Epithelial cell of esophagus (primary cell): Measurements from ENCODE around the gene NTRK2.
A peak's percentile ranks its signal among the peaks of the same experiment; 100 is the strongest.

Experiments
- DNase-seq: peaks from one replicate; pipeline ENCODE4 v3.0.0; 2010; ENCODE audit warnings: low read depth
- H3K4me3 ChIP-seq: 2 replicates; pipeline ENCODE4 v1.5.1; 2011; ENCODE audit warnings: mild to moderate bottlenecking, low read length, control low read depth
- CTCF ChIP-seq: IDR thresholded peaks from 2 replicates; pipeline ENCODE4 v1.5.1; 2011; ENCODE audit warnings: low read depth, mild to moderate bottlenecking, low read length, control low read depth, inconsistent platforms; ENCODE audit not compliant: insufficient read depth; ENCODE audit errors: missing control alignments

The NTRK2 gene

GRCh38 chr9:84669288-84670137 lies at the start of gene NTRK2:
Gene NTRK2, plus strand, starts transcription at chr9:84669729. Its CDS starts 1,020 bp downstream, at chr9:84670749.
- no peak for TF ChIP-seq CTCF
- peak within 1 kb of the TSS; percentile 43 for H3K4me3 ChIP-seq
- DNase-seq = peak; percentile 49

DNA sequence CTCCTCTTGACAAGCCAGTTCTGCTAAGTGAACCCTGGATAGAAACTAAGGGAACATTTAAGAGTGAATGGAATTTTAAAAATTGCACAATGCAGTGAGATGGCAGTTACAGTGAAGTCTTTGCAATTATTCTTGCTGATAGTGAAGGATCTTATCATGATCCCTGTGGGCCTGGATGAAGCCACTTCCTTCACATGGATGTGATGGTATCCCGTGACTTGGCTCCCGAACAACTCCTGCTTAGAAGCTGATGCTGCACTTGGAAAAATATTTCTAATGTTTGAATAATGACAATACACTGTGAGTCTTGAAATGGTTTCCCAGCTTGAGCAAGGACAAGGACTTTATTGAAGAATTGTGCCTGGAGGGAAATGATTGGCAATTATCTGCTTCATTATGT lies 49.2 kb upstream of the NTRK2 start:
- no peak for DNase-seq
- TF ChIP-seq CTCF = no peak
- no peak overlapping the region for H3K4me3 ChIP-seq

GRCh38 chr9:84621811-84622210 lies 47.7 kb upstream of the NTRK2 start:
- DNase-seq = no peak
- no peak for TF ChIP-seq CTCF
- H3K4me3 ChIP-seq = no peak overlapping the region

DNA sequence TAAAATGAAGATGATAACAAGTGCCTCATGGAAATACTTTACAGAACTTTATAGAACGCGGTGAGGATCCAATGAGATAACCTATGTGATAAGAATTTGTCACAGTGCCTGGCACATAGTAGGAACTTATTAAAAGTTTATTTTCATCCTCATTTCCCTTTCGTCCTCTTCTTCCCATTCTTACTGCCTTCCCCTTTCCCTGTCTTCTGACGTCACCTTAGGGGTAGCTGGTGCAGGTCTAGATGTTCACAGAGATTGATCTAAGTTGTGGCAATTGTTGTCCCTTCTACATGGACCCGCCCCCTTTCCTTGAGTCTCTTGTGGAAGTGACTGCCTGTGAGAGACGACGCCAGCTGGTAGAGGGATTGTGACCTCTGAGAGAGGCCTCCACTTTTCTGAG lies 46.5 kb upstream of the NTRK2 start:
- H3K4me3 ChIP-seq = no peak overlapping the region
- DNase-seq = no peak
- TF ChIP-seq CTCF = no peak

- H3K4me3 ChIP-seq = no peak overlapping the region
- DNase-seq = no peak
- no peak for TF ChIP-seq CTCF
These were observed 33.1 kb upstream of the NTRK2 start for GRCh38 chr9:84636436-84636835.

- TF ChIP-seq CTCF = no peak
- H3K4me3 ChIP-seq = no peak overlapping the region
- peak; percentile 15 for DNase-seq
These were observed 26.9 kb upstream of the NTRK2 start for GRCh38 chr9:84642553-84643141.
